Tongue (tissue), 2 donors: ENCODE measurements around the gene RALA. TPM values are rescaled to one million over a fixed set of nuclear protein-coding genes. Genes with fewer than 3 reads are reported as not detected.
A peak's percentile ranks its signal among the peaks of the same experiment; 100 is the strongest.
"Not testable (repeated sequence)": the region's sequence is repeated elsewhere in the genome, so short reads cannot be mapped to it uniquely, and the experiment has no call there.

Experiments used
- DNase-seq: peaks from one replicate; pipeline ENCODE4 v3.0.0-alpha.2; 2015
- total RNA-seq: library from RNA; depleted of rRNA; stranded (reverse); fragments of >200 nt; gene quantifications from one replicate; pipeline ENCODE4 v1.2.3, GENCODE V29; 2014

Gene RALA
- total RNA-seq, 1 donor from 2014 or later, result 32.1 TPM

DNA sequence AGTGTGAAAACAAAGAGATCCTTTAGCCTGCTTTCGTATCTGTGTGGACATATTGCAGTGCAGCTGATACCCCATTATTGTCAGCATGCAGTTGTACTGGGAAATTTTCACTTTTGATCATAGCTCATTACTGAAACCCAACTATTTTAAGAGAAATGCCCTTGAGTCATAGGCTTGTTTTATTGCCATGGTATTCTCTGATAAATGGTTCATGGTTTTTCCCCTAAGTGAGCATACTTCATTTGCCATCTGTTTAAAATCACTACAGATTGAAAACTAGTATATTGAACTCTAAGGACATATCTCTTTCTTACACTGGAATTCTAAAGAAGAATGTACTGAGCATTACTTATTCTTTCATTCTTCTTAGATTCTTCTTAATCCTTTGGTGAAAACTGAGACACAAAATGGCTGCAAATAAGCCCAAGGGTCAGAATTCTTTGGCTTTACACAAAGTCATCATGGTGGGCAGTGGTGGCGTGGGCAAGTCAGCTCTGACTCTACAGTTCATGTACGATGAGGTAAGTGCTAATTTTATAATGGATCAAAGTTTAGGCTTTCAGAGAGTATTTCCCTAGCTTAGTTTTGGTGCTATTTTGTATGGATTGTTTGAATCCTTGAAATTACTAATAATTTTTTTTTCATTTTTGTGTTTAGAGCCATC lies 63.0 kb downstream of the RALA start:
- no peak for DNase-seq

DNA sequence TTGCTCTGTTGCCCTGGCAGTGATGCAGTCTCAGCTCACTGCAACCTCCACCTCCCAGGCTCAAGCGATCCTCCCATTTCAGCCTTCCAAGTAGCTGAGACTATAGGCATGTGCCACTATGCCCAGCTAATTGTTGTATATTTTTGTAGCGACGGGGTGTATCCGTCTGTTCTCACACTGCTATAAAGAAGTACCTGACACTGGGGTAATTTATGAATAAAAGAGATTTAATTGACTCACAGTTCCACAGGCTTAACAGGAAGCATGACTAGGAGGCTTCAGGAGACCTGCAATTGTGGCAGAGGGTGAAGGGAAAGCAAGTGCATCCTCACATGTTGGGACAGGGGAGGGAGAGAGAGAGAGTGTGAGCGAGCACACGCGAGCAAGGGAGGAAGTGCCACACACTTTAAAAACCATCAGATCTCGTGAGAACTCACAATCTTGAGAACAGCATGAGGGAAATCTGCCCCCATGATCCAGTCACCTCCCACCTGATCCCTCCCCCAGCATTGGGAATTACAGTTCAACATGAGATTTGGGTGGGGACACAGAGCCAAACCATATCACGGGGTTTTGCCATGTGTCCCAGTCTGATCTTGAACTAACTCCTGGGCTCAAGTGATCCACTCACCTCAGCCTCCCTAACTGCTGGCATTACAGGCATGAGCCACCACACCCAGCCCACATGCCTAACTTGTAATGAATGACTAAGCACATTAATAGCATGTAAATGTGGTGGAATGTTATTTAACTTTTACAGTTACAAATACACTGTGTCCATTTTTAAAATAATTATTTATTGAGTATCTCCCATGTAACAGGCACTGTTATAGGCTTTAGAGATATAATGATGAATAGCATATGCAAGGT lies 65.5 kb downstream of the RALA start:
- DNase-seq, result no peak

DNA sequence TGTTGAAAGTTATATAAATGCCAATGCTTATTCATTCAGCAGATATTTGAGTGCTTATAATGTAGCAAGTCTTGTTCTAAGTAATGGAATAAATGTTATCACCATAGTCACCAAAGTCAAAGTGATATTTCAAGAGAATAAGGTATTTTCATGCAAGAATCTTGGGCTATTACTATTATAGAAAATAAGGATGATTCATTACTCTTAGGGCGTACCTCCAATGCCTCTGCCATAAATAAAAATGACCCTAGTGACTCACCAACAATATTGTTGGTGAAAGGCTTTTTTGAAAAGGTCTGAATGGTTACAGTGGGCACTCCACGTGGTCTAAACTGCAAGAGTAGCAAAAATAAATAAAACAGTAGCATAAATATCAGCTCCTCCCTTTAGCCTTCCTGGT lies 68.4 kb downstream of the RALA start:
- DNase-seq, result no peak

DNA sequence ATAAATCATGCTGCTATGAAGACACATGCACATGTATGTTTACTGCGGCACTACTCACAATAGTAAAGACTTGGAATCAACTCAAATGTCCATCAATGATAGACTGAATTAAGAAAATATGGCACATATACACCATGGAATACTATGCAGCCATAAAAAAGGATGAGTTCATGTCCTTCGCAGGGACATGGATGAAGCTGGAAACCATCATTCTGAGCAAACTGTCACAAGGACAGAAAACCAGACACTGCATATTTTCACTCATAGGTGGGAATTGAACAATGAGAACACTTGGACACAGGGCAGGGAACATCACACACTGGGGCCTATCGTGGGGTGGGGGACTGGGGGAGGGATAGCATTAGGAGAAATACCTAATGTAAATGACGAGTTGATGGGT lies 69.7 kb downstream of the RALA start:
- not testable (repeated sequence) for DNase-seq

DNA sequence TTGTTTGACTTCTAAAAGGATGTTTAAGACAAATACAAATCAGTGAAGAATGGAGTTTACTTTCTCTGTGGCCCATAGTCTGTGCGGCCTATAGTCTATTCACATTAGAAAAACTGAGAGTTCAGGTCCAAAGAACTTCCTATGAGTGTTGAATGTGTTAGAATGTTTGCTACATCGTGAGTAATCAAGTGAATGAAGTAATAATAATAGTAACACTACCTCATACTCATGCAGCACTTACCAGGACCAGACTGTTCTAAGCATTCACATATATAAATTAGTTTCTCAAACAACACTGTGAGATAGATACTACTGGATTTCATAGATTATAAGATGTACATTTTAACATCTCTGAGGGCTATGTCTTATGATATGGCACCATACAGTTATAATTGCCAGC lies 70.4 kb downstream of the RALA start:
- DNase-seq, result no peak

DNA sequence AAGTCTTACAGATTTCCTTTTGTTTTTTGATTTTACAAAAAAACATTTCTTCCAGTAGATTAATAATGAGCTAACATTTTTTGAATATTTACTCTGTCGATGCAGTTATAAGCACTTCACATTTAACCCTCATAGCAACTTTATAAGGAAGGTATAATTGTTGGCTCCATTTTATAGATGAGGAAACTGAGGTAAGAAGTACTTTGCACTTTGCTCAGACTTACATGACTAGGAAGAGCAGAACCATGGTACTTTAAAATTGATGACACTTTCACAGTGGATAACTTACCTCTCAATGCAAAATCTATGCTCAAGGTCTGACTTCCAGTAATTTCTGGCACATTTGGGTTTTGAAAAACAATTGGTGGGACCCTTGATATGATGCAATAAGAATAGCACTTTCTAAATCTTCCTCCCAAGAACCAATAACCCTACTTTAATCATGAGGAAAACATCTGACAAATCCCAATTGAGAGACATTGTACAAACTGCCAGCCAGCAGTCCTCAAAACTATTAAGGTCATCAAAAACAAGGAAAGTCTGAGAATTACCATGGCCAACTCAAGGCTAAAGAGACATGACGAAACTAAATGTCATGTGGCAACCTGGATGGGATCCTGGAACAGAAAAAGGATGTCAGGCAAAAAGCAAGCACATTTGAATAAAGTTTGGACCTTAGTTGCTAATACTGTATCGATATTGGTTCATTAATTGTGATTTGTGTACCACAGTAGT lies 72.6 kb downstream of the RALA start:
- DNase-seq, result no peak

DNA sequence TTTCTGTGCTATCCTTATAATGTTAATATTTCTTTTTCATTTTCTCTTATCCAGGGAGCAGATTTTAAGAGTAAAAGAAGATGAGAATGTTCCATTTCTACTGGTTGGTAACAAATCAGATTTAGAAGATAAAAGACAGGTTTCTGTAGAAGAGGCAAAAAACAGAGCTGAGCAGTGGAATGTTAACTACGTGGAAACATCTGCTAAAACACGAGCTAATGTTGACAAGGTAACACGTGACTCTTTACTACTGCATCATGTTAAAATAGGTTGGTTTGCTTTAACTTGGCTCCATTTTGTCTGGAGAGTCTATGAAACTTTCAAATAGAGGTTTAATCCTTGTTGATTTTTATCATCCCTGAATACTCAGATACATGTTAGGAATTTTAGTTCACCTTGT lies 73.3 kb downstream of the RALA start:
- no peak for DNase-seq

DNA sequence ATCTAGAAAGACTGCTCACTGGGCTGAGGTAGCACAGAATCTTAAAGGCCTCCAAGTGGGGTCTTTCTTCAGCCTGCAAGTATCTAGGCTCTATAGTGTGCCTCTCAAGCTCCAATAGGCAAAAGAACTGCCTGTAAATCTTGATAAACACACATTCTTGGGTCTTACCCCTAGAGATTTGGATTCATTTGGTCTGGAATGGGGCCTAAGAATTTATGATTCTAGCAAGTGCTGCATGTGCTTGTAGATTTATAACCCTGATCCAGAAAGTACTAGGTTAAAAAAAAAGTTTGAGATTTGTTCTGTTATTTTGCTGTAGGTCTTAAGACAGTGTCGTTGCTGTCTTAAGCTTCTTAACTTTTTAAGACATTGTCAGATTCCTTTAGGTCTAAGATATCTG lies 74.1 kb downstream of the RALA start:
- DNase-seq, result no peak

DNA sequence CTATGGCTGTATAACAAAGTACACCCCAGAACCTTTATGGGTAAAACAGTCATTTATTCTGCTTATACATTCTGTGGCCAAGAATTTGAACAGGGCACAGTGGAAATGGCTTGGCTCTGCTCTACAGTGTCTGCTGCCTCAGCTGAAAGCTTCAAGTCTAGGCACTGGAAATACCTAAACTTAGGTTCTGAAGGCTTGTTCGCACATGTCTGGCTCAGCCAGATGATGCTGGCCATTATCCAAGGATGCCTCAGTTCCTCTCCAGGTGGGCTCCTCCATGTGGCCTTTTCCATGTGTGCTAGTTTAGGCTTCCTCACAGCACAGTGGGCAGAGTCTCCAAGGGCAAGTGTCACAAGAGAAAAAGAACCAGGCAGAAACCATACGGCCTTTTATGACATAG lies 76.8 kb downstream of the RALA start:
- DNase-seq, result no peak

DNA sequence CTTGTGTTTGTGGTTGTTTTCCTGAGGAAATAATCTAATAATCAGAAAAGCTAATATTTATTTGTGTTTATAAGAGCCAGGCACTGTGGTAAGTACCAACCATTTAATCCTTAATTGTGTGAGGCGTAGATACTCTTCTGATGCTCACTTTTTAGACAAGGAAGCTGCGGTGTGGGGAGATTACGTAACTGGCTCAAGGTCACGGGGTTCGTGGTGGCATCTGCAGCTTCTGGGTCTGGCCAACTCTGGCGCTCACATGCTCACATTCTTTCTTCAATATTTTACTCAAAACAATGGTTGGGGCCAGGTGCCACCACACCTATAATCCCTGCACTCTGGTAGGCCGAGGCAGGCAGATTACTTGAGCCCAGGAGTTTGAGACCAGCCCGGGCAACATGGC lies 77.6 kb downstream of the RALA start:
- no peak for DNase-seq

DNA sequence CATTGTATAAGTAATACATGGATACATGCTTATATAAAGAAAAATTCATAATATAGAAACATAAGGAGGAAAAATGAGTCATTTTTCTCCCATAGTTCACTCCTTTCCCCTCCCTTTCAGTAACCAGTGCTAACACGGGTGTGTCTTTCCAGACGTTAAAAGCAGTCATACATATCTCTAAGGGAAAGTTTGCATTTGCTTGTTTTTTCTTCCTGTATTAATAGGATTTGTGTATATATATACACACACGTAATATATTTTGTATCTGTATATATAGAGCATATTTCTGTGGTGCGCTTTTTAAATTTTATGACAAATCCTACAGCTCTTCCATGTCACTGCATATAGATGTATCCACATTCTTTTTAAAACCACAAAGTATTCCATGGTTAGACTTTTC lies 78.8 kb downstream of the RALA start:
- no peak for DNase-seq

DNA sequence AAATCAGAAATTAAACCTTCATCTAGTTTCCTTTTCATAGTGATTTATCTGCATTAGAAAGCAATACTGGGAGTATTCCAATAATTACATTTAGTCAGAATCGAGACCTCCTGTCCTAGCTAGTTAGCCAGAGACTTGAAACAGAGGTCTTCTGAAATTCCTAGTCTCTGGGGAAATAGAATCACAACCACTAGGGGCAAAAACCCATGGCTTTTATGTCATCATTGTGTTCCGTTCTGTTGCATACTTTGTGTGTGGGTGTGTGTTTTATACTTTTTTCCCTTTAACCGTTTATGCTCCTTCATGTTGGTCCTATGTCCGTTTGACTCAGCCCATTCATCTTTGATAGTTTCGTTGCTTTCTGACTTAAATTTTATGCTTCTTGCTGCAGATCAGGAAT lies 79.8 kb downstream of the RALA start:
- no peak for DNase-seq

DNA sequence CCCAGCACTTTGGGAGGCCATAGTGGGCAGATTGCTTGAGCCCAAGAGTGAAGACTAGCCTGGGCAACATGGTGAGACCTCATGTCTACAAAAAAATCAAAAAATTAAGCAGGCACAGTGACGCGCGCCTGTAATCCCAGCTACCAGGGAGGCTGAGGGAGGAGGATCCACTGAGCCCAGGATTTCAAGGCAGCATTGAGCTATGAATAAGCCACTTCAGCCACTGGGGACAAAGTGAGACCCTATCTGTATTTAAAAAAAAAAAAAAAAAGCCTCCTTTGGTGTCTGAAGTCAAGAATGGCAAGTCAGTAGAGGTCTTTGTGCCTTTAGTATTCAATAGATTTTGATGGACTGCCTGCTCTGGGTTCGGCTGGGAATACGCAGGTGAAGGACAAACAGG lies 85.7 kb downstream of the RALA start:
- no peak for DNase-seq

DNA sequence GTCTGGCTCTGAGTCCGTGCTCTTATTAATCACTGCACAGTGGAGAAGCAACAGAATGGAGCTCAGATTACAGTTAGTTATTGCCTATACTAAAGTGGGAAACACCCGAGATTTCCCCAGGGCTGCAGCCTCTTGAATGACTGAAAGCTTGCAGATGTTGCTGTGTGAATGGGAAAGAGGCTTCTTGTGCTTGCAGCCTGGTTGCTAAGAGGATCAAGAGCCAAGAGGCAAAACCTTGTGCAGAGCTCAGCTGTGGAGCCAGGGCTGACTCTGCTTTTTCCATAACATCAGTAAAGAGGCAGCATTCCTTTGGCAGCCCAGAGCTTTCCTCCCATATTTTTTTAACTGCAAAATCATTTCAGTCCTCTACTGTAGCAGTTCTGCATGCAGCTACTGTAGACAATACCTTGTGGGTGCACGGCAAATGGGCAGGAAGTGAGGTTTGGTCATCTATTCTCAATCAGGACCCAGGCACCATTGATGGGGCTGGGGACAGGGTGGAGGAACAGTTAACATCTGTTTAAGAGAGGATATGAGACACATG lies 86.5 kb downstream of the RALA start:
- DNase-seq, result peak; percentile 98

DNA sequence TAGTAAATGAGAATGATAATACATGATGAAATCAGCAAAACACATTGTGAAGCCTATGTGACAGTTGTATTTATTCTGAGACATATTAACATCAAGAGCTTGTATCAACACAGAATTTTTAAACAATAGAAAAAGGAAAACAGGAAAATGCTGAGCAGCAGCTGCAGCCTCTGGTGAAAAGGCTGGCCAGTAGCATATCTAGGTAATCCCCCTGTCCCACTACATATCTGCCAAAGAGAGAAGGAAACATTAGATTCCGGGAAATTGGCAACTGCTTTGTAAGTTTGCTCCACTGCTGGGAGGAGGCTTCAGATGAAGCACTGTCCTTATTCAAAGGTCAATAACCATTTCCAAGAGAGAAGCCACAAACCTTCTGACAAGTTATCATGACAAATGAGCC lies 89.4 kb downstream of the RALA start:
- peak; percentile 73 for DNase-seq

DNA sequence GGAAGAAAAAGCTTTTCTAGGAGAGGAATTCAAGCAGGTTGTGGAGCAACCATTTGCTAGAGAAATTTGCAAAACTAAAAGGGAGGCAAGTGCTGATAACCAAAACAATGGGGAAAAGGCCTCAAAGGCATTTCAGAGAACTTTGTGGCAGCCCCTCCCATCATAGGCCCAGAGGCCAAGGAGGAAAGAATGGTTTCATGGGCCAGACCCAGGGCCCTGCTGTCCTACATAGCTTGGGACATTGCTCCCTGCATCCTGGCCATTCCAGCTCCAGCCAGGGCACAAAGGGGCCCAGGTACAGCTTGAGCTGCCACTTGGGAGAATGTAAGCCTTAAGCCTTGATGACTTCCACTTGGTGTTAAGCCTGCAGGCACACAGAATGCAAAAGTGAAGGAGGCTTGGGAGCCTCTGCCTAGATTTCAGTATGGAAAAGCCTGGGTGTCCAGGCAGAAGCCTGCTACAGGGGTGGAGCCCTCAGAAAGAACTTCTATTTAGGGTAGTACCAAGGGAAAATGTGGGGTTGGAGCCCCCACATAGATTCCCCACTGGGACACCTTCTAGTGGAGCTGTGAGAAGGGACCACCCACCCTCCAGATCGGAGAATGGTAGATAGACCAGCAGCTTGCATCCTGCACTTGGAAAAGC lies 91.2 kb downstream of the RALA start:
- no peak for DNase-seq

DNA sequence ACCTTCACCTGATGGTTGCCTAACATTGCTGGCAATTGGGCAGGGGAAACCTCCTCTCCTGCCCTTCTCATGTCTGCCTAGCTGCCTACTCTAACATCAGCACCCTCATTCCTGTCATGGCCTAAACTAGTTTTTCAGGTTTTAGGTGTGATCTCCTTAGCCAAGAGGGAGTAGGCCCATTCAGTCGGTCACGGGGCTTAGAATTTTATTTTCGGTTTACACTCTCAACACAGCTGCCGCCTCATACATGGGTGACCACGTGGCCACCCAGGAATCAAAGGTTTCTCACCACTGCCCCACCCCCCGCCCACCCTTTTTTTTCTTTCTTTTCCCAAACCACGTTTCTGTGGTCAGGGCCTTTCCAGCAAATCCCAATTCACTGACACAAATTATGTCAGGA lies 97.2 kb downstream of the RALA start:
- DNase-seq, result peak; percentile 63

DNA sequence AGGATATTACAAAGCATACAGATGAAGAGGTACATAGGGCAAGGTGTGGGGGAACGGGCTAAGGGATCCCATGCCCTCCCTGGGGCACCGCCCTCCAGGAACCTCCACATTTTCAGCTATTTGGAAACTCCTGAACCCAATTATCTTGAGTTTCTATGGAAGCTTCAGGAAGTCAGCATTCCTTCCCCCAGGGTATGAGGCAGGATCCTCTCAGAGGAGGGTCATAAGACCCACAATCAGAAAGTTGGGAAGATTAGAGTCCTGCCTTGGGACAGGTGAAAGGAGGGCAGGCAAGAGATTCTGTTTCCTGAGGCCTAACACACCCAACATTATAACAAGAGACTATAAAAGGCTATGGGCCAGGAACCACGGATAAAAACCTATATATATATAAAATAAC lies 98.0 kb downstream of the RALA start:
- DNase-seq, result no peak

DNA sequence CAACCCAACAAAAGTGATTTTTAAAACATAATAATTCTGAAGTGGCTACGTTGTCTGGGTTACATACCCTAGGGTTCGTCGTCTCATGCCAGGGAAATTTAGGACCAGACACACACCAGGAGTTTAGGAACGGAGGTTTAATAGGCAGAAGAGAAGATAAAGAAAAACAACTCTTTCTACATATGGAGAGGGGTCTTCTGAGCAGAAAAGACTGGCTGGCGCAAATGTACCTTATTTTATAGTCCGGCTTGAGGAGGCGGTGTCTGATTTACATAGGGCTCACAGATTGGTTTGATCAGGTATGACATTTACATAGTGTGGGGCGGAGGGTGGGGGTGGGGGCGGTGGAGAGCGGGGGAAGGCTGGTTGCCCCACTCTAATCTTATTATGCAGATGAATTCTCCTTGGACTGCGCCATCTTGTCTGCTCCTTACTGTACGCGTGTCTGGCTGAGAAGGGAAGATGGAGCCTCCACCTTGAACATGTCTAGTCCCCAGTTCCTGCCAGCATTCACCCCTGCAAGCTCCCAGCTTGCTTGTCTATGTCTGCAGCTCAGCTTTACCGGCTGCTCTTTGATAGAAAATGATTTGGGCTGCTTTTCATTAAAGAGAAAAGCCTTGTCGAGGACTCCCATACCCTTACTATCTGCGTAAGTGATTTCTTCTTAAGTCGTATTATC lies 98.7 kb downstream of the RALA start:
- DNase-seq, result no peak

DNA sequence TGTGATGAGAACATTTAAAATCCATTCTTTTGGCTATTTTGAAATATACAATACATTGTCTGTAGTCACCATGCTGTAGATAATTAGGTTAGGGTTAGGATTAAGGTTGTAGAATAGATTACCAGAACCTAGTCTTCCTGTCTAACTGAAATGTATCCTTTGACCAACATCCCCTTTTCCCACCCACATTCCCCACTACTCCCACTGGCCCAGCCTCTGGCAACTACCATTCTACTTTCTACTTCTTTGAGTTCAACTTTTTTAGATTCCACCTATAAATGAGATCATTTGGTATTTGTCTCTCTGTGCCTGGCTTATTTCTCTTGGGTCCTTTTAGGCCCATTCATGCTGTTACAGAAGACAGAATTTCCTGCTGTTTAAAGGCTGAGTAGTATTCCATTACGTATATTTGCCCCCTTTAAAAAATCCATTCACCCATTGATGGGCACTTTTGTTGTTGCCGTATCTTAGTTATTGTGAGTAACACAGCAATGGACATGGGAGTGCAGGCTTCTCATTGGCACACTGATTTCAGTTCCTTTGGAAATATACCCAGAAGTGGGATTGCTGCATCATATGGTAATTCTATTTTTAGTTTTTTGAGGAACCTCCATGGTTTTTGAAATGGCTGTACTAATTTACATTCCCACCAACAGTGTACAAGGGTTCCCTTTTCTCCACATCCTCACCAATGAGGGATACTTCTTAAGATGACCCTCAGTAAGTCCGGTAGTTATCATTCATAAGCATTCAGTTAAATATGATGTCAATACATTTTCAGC lies 104.0 kb downstream of the RALA start:
- DNase-seq, result no peak
